AG20443 (cell line): ENCODE measurements around the gene VAMP7.
"Not testable (repeated sequence)": the region's sequence is repeated elsewhere in the genome, so short reads cannot be mapped to it uniquely, and the experiment has no call there.

Source experiments
- DNase-seq: peaks from one replicate; pipeline ENCODE4 v3.0.0; 2012; ENCODE audit warnings: low spot score, mixed read lengths

The VAMP7 gene

DNA sequence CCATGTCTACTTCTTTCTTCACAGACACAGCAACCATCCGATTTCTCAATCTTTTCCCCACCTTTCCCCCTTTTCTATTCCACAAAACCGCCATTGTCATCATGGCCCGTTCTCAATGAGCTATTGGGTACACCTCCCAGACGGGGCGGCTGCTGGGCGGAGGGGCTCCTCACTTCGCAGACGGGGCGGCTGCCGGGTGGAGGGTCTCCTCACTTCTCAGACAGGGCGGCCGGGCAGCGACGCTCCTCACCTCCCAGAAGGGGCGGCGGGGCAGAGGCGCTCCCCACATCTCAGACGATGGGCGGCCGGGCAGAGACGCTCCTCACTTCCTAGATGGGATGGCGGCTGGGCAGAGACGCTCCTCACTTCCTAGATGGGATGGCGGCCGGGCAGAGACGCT lies 26.5 kb downstream of the VAMP7 start:
- not testable (repeated sequence) for DNase-seq

DNA sequence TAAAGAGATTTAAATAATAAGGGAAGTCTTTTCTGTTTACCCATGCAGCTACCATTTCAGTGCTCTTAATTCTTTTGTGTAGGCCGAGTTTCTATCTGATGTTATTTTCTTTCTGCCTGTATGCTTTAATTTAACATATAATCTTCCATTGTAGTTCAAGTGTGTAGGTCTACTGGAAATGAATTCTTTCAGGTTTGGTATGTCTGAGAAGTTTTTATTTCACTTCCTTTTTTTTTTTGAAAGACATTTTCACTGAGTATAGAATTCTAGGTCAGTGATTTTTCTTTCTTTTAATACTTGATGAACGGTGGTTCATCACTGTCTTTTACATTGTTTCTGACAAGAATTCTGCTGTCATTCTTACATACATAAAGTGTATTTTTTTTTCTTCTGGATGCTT lies 42.1 kb downstream of the VAMP7 start:
- no peak for DNase-seq

GRCh38 chrX:155930852-155931618 lies 49.9 kb downstream of the VAMP7 start:
- DNase-seq = not testable (repeated sequence)

GRCh38 chrX:155938132-155938531 lies 57.0 kb downstream of the VAMP7 start:
- no peak for DNase-seq

GRCh38 chrX:155949098-155949497 lies 68.0 kb downstream of the VAMP7 start:
- no peak for DNase-seq

GRCh38 chrX:155951237-155951789 lies 70.2 kb downstream of the VAMP7 start:
- no peak for DNase-seq

GRCh38 chrX:155953055-155953454 lies 71.9 kb downstream of the VAMP7 start:
- no peak for DNase-seq

DNA sequence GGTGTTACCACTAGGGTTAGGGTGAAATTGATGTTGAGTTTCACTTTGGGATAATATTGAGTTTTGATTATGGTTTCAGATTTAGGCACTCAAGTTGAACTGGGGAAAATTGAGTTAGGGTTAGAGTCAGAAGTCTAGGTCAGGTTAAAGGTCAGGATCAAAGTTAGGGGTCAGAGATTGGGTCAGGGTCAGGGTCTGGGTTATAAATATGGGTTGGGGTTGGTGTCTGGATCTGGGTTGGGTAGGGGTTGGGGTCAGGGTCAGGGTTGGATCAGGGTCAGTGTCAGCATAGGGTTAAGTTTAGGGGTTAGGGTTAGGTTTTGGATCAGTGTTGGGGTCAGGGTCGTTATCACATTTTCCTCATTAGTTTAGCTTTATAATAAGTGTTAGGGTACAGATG lies 73.6 kb downstream of the VAMP7 start:
- no peak for DNase-seq

DNA sequence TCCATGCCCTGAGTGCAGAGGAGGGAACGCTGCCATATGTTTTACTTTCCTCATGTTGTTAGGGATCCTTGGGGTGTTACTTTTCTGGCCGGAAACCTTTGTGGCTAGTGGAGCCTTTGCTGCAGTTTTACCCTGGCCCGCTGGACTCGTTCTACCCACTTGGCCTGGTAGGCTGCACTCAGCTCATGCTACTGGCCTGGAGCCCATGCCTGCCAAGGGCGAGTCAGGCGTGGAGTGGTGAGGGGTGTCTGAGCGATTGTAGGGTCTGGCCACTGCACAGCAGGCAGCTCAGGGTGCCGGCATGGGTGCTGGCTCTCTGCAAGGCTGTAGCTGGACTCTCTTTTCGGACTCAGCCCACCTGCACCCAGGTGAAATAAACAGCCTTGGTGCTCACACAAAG lies 75.0 kb downstream of the VAMP7 start:
- no peak for DNase-seq

GRCh38 chrX:155956649-155957048 lies 75.5 kb downstream of the VAMP7 start:
- no peak for DNase-seq

- no peak for DNase-seq
Measured at GRCh38 chrX:155957843-155958242, 76.7 kb downstream of the VAMP7 start.

GRCh38 chrX:155959018-155959587 lies 78.0 kb downstream of the VAMP7 start:
- no peak for DNase-seq

DNA sequence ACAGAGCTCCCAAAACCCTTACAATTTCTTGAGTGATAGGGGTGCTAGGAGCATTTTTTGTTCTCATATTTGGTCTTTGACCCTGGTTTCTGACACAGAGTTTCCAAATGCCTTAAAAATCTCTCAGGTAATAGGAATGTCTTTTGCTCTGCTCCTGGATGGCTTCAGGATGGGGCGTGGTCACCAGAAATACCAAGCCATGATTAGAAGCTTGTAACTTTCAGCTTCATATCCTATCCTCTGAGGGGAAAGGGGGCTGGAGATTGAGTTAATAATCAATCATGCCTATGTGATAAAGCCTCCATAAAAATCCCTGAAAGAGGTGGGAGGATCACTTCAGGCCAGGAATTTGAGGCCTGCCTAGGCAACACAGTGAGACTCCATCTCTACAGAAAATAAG lies 81.8 kb downstream of the VAMP7 start:
- DNase-seq = no peak

DNA sequence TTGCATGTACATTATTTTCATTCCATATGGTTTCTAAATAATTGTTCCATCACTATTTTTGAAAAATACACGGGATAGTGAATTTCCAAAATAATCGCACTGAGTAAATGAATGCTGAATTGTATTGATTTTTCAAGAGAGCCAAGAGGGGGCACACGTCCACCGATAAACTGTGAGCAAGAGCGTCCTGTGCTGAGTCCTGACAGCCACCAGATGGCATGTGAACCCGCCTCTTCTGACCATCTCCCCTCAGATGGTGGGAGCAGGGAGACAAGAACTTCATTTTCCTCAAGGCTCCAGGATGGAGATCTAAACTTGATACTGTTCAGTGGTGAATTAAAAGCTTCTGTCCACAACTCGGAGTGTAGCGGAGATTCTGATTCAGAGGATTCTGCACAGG lies 85.7 kb downstream of the VAMP7 start:
- DNase-seq = peak; percentile 25

GRCh38 chrX:155967653-155968325 lies 86.6 kb downstream of the VAMP7 start:
- DNase-seq = no peak

DNA sequence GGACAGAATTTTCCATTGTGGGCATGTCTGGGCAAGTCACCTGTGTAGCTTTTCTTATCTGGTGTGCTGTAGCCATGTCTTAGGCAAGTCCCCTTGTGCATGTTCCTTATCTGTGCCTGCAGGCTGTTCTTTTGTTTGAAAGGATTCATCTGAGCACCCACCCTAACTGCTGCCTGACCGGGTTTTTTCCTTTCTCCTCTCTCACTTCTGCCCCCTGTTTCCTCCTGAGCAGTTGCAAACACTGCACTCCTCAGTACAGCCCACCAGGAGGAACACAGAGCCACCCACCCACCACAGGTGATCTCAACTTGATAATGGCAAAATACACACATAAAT lies 87.1 kb downstream of the VAMP7 start:
- no peak for DNase-seq

GRCh38 chrX:155968791-155969190 lies 87.6 kb downstream of the VAMP7 start:
- no peak for DNase-seq

DNA sequence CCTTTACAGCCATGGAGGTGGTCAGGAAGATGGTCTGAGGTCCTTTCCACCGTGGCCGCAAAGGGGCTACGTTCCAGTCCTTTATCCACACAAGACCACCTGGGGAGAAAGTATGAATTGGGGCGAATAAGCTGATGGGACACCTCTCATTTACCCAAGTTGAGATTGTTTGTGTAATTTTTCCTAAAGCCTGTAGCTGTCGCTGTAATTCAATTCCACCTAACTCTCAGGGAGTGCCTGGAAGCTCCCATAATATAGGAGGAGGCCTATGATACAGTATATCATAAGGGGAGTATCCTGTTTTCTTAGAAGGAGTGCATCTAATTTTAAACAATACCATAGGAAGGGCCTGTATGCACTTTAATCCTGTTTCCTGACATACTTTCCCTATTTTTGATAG lies 90.5 kb downstream of the VAMP7 start:
- DNase-seq = not testable (repeated sequence)

DNA sequence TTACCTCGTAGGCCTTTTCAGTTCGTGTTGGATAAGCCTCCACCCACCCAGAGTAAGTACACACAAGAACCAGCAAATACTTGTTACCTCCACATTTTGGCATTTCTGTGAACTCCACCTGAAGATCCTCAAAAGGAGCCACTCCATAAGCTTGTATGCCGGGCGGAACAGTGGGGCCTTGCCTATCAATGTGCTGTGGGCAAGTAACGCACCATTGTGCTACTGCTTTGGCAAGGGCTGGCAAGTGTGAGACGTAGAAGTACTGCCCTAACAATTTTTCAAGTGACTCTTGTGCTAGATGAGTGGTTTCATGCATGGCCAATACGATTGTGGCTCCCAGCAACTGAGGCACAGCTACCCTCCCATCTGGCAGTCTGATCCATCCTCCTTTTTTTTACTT lies 91.1 kb downstream of the VAMP7 start:
- DNase-seq = not testable (repeated sequence)

DNA sequence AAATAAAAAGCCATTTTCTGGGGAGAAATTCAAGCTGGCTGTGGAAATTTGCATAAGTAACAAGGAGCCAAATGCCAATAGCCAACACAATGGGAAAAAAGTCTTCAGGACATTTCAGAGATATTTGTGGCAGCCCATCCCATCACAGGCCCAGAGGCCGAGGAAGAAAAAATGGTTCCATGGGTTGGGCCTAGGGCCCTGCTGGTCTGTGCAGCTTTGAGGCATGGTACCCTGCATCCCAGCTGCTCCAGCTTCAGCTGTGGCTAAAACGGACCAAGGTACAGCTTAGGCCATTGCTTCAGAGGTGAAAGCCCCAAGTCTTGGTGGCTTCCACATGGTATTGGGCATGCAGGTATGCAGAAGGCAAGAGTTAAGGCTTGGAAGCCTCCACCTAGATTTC lies 102.2 kb downstream of the VAMP7 start:
- DNase-seq = no peak

DNA sequence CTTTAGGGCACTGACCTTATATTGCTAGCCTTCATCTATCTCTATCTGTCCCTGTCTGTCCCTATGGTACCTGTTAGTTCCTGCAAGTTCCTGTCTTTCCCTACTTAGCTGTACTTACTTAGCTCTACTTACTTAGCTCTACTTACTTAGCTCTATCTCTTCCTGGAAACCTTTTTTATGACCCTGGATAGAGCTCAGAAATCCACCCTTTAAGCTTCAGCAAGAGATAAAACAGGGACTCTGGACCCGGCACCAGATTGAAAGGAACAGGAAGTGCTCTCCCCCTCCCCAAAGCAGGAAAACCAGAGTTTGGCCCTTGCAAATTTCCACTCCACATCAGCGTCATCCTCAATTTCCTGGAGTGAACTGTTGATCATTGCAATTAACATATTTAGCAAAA lies 104.1 kb downstream of the VAMP7 start:
- DNase-seq = no peak

DNA sequence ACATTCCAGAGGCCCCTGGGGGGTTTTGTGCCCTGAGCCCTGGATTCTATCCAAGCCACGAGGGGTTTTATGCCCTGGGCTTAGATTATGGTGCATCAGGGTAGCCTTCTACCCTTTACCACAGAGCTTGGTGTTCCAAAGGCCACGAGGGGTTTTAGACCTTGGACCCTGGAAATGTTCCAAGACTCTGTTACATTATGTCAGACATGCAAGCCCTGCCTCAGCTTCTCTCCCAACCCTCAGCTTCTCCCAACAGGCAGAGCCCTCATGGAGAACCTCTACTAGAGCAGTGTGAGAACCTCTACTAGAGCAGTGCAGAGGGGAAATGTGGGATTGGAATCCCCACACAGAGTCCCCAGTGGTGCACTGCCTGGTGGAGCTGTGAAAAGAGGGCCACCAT lies 105.8 kb downstream of the VAMP7 start:
- not testable (repeated sequence) for DNase-seq

- DNase-seq = no peak
Measured at GRCh38 chrX:155988859-155989258, 107.7 kb downstream of the VAMP7 start.
